Osteoblast (primary cell): ENCODE measurements around the gene TRAK2. TPM values are rescaled to one million over a fixed set of nuclear protein-coding genes. Genes with fewer than 3 reads are reported as not detected.
"Not testable (repeated sequence)": the region's sequence is repeated elsewhere in the genome, so short reads cannot be mapped to it uniquely, and the experiment has no call there.

Experiments used
- DNase-seq: peaks from one replicate; pipeline ENCODE4 v3.0.0; 2011; ENCODE audit warnings: low spot score, mixed read lengths; ENCODE audit not compliant: insufficient read length; ENCODE audit errors: missing footprints
- H2AFZ ChIP-seq: 2 replicates; pipeline ENCODE4 v1.6.0; 2011; ENCODE audit warnings: mild to moderate bottlenecking, low read length
- H3K27ac ChIP-seq: 2 replicates; pipeline ENCODE4 v1.5.1; 2011; ENCODE audit warnings: mild to moderate bottlenecking, low read depth, low read length, moderate library complexity
- H3K27me3 ChIP-seq: 2 replicates; pipeline ENCODE4 v1.6.0; 2012; ENCODE audit warnings: mild to moderate bottlenecking, control low read depth, inconsistent platforms, low read length, moderate library complexity; ENCODE audit not compliant: insufficient read depth
- H3K36me3 ChIP-seq: 2 replicates; pipeline ENCODE4 v1.5.1; 2011; ENCODE audit warnings: mild to moderate bottlenecking, low read length, control low read depth, moderate library complexity; ENCODE audit not compliant: insufficient read depth
- H3K4me1 ChIP-seq: 2 replicates; pipeline ENCODE4 v1.5.1; 2011; ENCODE audit warnings: mild to moderate bottlenecking, low read length, control low read depth, moderate library complexity; ENCODE audit not compliant: insufficient read depth
- H3K4me2 ChIP-seq: 2 replicates; pipeline ENCODE4 v1.6.0; 2011; ENCODE audit warnings: mild to moderate bottlenecking, low read length; ENCODE audit not compliant: insufficient read depth
- H3K4me3 ChIP-seq: fragments of 200-600 bp; sonication (generic); 3 replicates; pipeline ENCODE4 v1.5.1; 2012; ENCODE audit warnings: mild to moderate bottlenecking, low read length, inconsistent platforms; ENCODE audit not compliant: insufficient read depth
- H3K79me2 ChIP-seq: 2 replicates; pipeline ENCODE4 v1.6.0; 2012; ENCODE audit warnings: mild to moderate bottlenecking, low read length, control low read depth, inconsistent platforms; ENCODE audit not compliant: insufficient read depth
- H3K9me3 ChIP-seq: 2 replicates; pipeline ENCODE4 v1.5.1; 2011; ENCODE audit warnings: low read depth, low read length, control low read depth
- H4K20me1 ChIP-seq: 2 replicates; pipeline ENCODE4 v1.6.0; 2012; ENCODE audit warnings: mild to moderate bottlenecking, low read length, control low read depth; ENCODE audit not compliant: insufficient read depth
- total RNA-seq: library from RNA; depleted of rRNA; stranded (reverse); fragments of >200 nt; gene quantifications from 2 replicates; pipeline ENCODE4 v1.2.3, GENCODE V29; 2012
- TF ChIP-seq, protein P1 (sequence below): IDR thresholded peaks from 2 replicates; pipeline ENCODE4 v1.5.1; 2011; ENCODE audit warnings: mild to moderate bottlenecking, low read depth, low read length, moderate library complexity; ENCODE audit errors: extremely low read depth

Gene TRAK2
- total RNA-seq, 1 donor = 56.8 TPM

- Histone ChIP-seq H2AFZ (no peak overlapping the region), H4K20me1 (peaks cover 14% of the 10 kb centered on the region), H3K79me2 (peaks cover 91% of the 10 kb centered on the region)
Observed at GRCh38 chr2:201441409-201441808, 9.8 kb downstream of the TRAK2 start.

GRCh38 chr2:201440182-201440581, 11.1 kb downstream of the TRAK2 start:
- DNase-seq = no peak
- TF ChIP-seq, protein P1, sequence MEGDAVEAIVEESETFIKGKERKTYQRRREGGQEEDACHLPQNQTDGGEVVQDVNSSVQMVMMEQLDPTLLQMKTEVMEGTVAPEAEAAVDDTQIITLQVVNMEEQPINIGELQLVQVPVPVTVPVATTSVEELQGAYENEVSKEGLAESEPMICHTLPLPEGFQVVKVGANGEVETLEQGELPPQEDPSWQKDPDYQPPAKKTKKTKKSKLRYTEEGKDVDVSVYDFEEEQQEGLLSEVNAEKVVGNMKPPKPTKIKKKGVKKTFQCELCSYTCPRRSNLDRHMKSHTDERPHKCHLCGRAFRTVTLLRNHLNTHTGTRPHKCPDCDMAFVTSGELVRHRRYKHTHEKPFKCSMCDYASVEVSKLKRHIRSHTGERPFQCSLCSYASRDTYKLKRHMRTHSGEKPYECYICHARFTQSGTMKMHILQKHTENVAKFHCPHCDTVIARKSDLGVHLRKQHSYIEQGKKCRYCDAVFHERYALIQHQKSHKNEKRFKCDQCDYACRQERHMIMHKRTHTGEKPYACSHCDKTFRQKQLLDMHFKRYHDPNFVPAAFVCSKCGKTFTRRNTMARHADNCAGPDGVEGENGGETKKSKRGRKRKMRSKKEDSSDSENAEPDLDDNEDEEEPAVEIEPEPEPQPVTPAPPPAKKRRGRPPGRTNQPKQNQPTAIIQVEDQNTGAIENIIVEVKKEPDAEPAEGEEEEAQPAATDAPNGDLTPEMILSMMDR = no peak
- Histone ChIP-seq H3K4me1 (no peaks in the 10 kb centered on the region), H3K27me3 (no peaks in the 10 kb centered on the region), H4K20me1 (peaks cover 14% of the 10 kb centered on the region), H3K79me2 (peaks cover 91% of the 10 kb centered on the region), H3K4me2 (no peak overlapping the region), H3K4me3 (no peak overlapping the region), H3K27ac (no peak overlapping the region), H2AFZ (no peak overlapping the region), H3K9me3 (no peaks in the 10 kb centered on the region), H3K36me3 (no peaks in the 10 kb centered on the region)

More at GRCh38 chr2:201441409-201441808, 9.8 kb downstream of the TRAK2 start:
- H3K4me3 ChIP-seq = no peak overlapping the region
- no peaks in the 10 kb centered on the region for H3K36me3 ChIP-seq
- no peaks in the 10 kb centered on the region for H3K27me3 ChIP-seq
- no peaks in the 10 kb centered on the region for H3K4me1 ChIP-seq
- no peak overlapping the region for H3K4me2 ChIP-seq
- no peaks in the 10 kb centered on the region for H3K9me3 ChIP-seq
- TF ChIP-seq, protein P1 = no peak
- DNase-seq = no peak
- no peak overlapping the region for H3K27ac ChIP-seq

GRCh38 chr2:201439336-201439922, 11.8 kb downstream of the TRAK2 start:
- H3K9me3 ChIP-seq, H3K36me3 ChIP-seq, H3K4me1 ChIP-seq, H3K4me2 ChIP-seq, H2AFZ ChIP-seq, H3K27me3 ChIP-seq, H3K27ac ChIP-seq, DNase-seq, H3K4me3 ChIP-seq: not testable (repeated sequence)
- H3K79me2 ChIP-seq = peaks cover 92% of the 10 kb centered on the region
- peaks cover 14% of the 10 kb centered on the region for H4K20me1 ChIP-seq

DNA sequence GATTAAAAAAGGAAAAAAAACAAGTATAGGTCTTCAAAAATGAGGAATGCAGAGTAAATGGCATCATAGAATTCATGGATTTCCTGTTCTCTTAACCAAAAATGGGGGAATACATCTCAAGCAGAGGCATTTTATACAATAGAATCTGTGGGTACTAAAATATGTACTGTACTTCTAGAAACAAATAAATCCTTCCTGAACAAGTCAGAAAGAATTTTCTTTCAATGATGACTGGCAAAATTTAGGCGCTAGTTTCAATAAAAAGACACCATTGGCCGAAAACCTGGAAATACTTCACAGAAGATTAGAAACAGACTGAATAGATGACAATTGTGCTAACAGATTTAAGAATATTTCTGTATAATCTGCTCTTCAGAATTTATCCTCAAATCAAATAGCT, 15.1 kb downstream of the TRAK2 start:
- Histone ChIP-seq H3K4me1 (peaks cover 22% of the 10 kb centered on the region), H3K36me3 (no peaks in the 10 kb centered on the region), H3K27me3 (no peaks in the 10 kb centered on the region), H4K20me1 (peaks cover 9% of the 10 kb centered on the region), H3K4me2 (no peak overlapping the region), H3K79me2 (peaks cover 84% of the 10 kb centered on the region), H2AFZ (no peak overlapping the region), H3K9me3 (no peaks in the 10 kb centered on the region), H3K4me3 (no peak overlapping the region), H3K27ac (no peak overlapping the region)
- no peak for DNase-seq
- TF ChIP-seq, protein P1 = no peak
